ENCODE results near the gene CDK5R2. TPM values are rescaled to one million over a fixed set of nuclear protein-coding genes. Genes with fewer than 3 reads are reported as not detected.

CDK5R2 gene
- total and polyA plus RNA-seq, 2 of the 13 experiments (the other 11 are each of a cell fraction or from before 2014, with no cell fraction given), result not detected

DNA sequence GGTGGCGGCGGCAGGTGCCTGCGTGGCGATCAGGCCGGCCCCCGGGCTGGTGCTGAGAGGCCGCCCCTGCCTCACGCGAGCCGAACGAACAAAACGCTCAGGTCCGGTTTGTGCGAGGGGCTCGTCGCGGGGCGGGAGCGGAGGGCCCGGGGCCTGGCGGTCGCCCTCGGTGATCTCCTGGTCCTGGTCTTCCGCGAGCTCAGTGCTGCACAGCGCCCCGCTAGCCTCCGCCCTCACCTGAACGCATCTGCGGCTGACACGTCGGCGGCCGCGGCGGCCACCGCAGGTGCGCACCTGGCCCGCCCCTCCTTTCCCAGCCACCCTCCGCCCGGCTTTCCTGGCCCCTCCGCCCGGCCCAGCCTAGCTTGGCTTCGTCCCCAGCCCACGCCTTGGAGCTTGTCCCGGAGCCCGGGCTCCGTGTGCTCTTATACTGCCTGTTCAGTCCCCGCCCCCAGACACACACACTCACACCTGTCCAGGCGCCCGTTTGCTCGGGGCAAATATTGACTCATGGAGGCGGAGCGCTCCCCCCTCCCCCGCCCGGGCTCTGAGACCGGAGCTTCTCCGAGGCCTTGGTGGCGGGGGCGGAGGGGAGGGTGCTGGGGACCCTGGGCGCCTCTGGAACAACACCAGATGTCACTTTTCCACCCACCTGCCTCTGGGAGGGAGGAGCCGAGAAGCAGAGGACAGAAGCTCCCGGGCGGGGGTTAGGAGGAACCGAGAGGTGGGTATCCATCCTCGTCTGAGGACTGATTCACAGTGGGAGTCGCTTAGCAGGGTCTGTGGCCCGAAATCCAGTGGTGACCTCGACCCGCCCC is 42.3 kb downstream of the CDK5R2 start (continued):
- TF ChIP-seq ZNF839 (CRISPR knock-in tag; IDR thresholded peaks at IDR 0.05; ENCODE audit: borderline replicate concordance) (no peak), ZNF598 (CRISPR knock-in tag; IDR thresholded peaks at IDR 0.05; ENCODE audit: borderline replicate concordance) (0 out of 2 replicates have a peak, but pooled peaks have one; percentile 63), NCOR1 (IDR thresholded peaks at IDR 0.05; ENCODE audit: borderline replicate concordance, low read length) (no peak), TOPORS (CRISPR knock-in tag; IDR thresholded peaks at IDR 0.05) (0 out of 2 replicates have a peak, but pooled peaks have one; percentile 26), TOE1 (CRISPR knock-in tag; IDR thresholded peaks at IDR 0.05) (no peak), ZNF672 (CRISPR knock-in tag; IDR thresholded peaks at IDR 0.05) (0 out of 2 replicates have a peak, but pooled peaks have one; percentile 53), ZNF3 (CRISPR knock-in tag; IDR thresholded peaks at IDR 0.05) (no peak; the same call in 1 of the 2 replicates), CREM (IDR thresholded peaks at IDR 0.05) (no peak; the same call in 1 of the 2 replicates), CREM (CRISPR knock-in tag; IDR thresholded peaks at IDR 0.05) (no peak), CAMTA2 (CRISPR knock-in tag; IDR thresholded peaks at IDR 0.05; ENCODE audit: borderline replicate concordance) (0 out of 2 replicates have a peak, but pooled peaks have one; percentile 29), NRL (CRISPR knock-in tag; IDR thresholded peaks at IDR 0.05; ENCODE audit: borderline replicate concordance) (no peak; the same call in none of the 2 replicates), KAT8 (CRISPR knock-in tag; IDR thresholded peaks at IDR 0.05) (peak; percentile 75), ZNF331 (CRISPR knock-in tag; IDR thresholded peaks at IDR 0.05) (peak; percentile 69; the same call in 1 of the 2 replicates), ZNF441 (CRISPR knock-in tag; IDR thresholded peaks at IDR 0.05; ENCODE audit: borderline replicate concordance) (peak; percentile 63; the same call in 1 of the 2 replicates), PRPF4 (IDR thresholded peaks at IDR 0.05; ENCODE audit: low read depth, low read length, poor library complexity, severe bottlenecking) (peak; percentile 51), YEATS4 (CRISPR knock-in tag; IDR thresholded peaks at IDR 0.05; ENCODE audit: borderline replicate concordance) (peak; percentile 36), GFI1 (CRISPR knock-in tag; IDR thresholded peaks at IDR 0.05; ENCODE audit: borderline replicate concordance) (peak; percentile 76), SOX6 (IDR thresholded peaks at IDR 0.05) (no peak), SOX6 (CRISPR knock-in tag; IDR thresholded peaks at IDR 0.05) (peak; percentile 94), ZKSCAN1 (IDR thresholded peaks at IDR 0.05; ENCODE audit: low read length) (no peak), SALL2 (CRISPR knock-in tag; IDR thresholded peaks at IDR 0.05) (peak; percentile 58; the same call in 1 of the 2 replicates), HMG20A (CRISPR knock-in tag; IDR thresholded peaks at IDR 0.05; ENCODE audit: borderline replicate concordance) (peak; percentile 72), ZNF572 (CRISPR knock-in tag; IDR thresholded peaks at IDR 0.05) (no peak), ATAD3A (CRISPR knock-in tag; IDR thresholded peaks at IDR 0.05) (no peak), RXRA (CRISPR knock-in tag; IDR thresholded peaks at IDR 0.05) (peak; percentile 42), ZNF34 (CRISPR knock-in tag; IDR thresholded peaks at IDR 0.05; ENCODE audit: borderline replicate concordance) (no peak; the same call in 1 of the 2 replicates), IRX3 (CRISPR knock-in tag; IDR thresholded peaks at IDR 0.05; ENCODE audit: borderline replicate concordance, low read depth) (no peak; the same call in 1 of the 2 replicates), ZFP1 (CRISPR knock-in tag; IDR thresholded peaks at IDR 0.05) (no peak)
- TF ChIP-seq, protein P1, sequence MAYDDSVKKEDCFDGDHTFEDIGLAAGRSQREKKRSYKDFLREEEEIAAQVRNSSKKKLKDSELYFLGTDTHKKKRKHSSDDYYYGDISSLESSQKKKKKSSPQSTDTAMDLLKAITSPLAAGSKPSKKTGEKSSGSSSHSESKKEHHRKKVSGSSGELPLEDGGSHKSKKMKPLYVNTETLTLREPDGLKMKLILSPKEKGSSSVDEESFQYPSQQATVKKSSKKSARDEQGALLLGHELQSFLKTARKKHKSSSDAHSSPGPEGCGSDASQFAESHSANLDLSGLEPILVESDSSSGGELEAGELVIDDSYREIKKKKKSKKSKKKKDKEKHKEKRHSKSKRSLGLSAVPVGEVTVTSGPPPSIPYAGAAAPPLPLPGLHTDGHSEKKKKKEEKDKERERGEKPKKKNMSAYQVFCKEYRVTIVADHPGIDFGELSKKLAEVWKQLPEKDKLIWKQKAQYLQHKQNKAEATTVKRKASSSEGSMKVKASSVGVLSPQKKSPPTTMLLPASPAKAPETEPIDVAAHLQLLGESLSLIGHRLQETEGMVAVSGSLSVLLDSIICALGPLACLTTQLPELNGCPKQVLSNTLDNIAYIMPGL (CRISPR knock-in tag; IDR thresholded peaks at IDR 0.05; ENCODE audit: borderline replicate concordance in 1 of 2, low read depth in 1 of 2), result no peak
- TF ChIP-seq, protein P2, sequence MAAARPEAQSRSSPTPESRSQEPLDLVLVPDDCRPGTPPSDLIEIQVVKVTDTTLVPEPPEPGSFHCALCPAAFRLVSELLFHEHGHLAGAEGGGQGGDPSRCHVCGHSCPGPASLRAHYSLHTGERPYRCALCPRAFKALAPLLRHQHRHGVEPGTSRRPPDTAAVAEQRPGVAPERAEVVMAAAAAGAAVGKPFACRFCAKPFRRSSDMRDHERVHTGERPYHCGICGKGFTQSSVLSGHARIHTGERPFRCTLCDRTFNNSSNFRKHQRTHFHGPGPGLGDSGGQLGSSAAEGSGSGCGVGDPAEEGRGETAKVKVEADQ (CRISPR knock-in tag; IDR thresholded peaks at IDR 0.05; ENCODE audit: borderline replicate concordance), result peak; percentile 93
